Fibroblast of skin of left biceps (primary cell): ENCODE data around the gene CKS1B.

Experiments
- DNase-seq, 2 experiments: peaks; one replicate each; pipeline ENCODE4 v3.0.0-alpha.2; 2013; ENCODE audit warnings: low read depth in 2 of 2

Gene CKS1B

DNA sequence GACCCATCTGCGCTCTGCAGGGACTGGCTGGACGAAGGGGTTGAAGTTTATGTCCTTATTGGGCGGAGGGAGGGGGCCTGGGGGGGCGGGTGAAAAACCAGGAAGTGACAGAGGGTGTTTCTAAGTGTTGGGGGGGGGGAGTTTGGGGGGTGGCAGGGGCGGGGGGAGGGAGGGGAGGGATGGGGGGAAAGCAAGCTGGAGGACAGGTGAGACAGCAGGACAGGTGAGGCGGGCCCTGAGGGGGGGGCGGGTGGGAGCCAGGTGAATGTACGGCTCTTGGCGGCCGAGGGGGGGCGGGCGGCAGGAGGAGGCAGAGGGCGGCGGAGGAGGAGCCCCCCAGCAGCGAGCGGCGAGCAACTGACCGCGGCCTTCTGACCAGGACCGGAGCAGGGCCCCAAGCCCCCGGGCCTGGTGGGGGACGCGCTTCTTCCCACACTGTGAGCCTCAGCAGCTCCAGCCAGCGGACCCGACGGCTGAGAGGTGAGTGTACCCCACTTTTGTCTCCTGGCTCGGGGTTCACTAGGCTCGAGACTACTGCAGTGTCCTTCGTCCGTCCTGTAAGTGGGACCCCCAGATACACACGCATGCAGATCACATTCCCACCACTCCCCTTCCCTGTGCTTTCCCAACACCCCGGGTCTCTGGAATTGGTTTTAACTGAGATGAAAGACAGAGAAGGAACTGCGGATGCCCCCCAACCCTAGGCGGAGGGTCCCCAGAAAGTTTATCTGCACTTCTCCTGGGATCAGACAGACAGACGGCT, 28.2 kb downstream of the CKS1B start, which contains the start of gene ZBTB7B:
ZBTB7B (plus strand) TSS at position 339 of the 763 bp plus-strand sequence. CDS start 11,859 bp downstream, outside the sequence.
- DNase-seq, result no peak

DNA sequence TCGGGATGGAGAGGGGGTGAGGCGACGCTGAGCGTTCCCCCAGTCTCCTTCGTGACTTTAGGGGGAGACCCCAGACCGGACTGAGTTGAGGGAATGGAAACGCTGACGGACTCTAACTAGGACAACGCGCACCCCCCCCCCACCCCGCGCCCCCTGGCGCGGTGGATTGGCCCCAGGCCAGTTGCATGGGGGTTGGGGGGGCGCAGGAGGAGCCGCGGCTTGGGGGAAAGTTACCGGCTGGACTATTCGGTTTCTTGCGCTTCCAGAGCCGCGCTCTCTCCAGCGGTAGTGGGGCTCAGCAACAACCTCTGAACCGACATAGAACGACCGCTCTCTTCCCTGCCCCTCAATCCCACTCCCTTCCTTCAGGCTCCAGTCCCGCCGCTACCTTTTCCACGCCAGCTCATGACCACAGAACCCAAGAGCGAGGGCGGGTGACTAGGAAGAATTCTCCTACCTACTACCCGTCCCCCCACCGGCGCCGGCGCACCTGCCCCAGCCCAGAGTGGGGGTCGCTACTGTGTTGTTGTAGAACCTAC, 28.8 kb downstream of the CKS1B start:
- no peak for DNase-seq

DNA sequence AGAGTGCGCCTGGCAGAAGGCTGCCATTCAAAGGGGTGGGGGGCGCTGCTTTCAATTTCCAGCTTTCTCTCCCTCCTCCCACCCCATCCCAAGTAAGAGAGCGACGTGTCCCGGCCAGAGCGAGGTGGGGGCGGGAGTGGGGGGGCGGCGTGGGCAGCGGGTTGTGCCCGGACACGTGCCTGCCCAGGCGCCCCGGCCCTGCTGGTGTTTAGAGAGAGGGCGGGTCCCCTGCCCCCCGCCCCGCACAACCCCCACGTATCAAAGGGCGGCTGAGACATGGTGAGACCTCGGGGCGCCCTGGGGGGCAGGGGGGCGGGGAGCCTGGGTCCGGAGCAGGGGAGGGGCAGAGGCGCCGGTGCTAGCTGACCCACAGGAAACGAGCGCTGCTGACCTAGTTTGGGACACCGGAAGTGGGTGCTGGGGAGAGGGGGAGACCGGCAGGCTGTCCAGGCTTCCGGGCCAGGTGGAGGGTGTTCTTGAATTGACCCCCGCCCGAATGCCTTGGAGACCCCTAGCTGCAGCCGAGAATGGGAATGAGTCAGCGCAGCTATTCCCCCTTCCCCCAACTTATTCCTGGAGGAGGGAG, 29.4 kb downstream of the CKS1B start:
- no peak for DNase-seq

DNA sequence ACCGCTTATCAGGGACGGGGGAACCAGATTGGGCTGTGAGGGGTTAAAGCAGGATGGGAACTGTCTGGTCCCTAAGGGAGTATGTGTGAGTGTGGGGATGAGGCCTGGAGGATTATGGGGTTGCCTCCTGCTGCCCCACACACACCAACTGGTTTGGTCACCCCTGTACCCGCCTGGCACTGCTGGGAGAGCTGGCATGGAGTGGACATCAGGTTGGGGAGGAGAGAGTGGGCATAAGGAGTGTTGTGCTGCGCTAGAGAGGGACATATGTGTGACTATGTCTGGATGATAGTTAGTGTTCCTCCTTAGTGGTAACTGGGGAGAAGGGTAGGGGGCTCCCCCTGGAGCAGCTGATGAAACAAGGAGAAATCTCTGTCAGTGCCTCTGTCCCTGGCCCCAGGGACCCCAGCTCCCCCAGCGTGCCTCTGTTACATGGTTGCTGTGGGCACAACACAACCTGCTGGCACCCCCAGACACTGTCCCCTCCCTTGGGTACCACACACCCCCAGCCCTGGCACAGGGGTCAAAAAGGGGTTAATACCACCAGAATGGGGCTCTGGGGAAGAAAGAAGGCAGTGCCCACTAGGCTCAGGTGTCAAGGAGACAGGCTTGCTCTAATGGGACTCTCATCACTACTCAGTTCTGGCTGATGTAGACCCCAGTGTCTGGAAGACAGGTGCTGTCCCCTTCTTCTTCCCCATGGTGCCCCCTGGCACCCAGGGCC, 30.0 kb downstream of the CKS1B start:
- no peak for DNase-seq

DNA sequence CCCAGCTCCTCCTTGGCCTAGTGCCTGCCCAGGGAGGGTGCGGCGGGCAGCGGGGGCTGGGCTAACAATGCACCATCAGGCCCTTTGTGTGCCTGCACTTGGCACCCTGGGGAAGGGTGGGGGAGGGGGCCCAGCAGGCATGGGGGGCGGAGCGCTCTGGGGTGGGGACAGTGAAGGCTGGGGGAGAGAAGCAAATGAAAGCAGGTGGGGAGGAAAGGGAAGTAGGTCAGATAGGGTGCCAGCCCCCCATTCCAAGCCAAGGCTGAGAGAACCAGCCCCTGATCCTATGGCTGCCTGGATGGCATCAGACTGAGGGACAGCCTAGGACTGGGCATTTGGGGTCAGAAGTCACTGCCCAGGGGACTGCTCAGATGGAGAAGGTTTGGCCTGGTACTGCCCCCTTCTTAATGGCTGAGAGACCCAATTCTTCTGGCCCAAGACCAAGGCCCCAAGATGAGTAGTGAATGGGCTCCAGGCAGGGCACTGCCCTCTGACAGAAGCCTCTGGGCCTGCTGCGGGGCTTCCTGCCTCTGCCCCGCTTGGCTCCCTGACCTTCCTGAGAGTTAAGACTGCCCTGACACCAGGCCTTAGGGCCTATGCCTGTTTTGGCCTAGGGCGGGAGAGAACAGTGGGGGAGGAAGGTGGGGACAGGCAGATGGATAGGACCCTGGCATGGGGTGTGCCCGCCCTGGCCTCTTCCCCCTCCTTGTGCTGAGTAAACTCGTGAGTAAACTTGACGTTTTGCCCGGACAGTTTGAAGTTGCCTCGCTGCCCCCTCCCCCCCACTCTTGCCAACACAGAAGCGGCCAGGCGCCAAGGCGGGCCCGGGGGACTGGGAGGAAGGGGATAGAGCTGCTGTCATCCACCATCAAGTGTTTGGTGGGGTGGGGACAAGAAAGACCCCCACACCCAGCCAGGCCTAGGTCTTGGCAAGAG, 30.9 kb downstream of the CKS1B start:
- DNase-seq, result no peak

DNA sequence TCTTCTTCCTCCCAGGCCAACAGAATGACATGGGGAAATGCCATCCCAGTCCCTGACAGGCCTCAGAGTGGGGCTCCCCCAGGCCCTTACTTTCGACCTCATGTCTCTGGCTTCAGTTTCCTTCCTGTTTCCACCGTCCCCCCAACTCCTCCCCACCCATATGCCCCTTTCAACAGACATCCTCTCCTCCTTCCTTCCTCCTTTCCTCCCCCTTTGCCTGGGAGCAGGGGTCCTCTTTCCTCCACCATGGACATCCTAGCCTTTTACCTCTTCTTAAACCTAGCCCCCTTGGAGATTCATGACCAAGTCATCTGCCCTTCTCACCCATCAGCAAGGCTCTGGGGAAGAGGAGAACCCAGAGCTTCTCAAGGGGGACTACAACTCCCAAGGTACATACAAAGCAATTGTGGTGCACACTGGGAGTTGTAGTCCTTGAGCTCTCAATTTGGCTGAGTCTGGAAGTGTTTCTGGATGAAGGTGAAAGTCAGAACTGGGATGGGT, 32.2 kb downstream of the CKS1B start:
- no peak for DNase-seq

DNA sequence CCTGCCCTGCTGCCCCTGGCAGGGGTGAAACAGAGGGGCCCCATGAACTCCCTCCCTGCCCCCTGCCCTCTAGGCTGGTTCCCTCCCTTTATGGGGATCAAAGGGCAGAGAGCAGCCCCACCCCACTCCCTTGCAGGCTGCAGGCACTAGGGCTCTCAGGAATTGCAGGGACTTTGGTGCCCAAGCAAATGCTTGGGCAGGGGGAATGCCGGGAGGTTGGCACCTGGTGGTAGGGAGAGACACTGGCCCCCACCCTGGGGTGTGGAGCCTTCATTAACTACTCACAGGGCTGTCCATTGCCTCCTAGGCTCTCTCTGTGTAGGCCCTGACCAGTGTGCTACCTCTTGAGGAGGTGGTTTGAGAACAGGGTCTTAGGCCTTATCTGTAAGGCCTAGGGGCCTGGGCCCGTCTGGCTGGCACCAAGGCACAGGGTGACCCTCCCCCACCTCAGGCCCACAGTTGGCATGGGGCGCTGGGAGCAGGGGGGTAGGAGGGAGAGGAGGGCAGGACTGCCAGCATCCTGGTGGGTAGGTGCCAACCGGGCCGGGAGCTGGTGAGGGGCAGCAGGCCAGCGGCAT, 32.9 kb downstream of the CKS1B start:
- DNase-seq, result no peak

DNA sequence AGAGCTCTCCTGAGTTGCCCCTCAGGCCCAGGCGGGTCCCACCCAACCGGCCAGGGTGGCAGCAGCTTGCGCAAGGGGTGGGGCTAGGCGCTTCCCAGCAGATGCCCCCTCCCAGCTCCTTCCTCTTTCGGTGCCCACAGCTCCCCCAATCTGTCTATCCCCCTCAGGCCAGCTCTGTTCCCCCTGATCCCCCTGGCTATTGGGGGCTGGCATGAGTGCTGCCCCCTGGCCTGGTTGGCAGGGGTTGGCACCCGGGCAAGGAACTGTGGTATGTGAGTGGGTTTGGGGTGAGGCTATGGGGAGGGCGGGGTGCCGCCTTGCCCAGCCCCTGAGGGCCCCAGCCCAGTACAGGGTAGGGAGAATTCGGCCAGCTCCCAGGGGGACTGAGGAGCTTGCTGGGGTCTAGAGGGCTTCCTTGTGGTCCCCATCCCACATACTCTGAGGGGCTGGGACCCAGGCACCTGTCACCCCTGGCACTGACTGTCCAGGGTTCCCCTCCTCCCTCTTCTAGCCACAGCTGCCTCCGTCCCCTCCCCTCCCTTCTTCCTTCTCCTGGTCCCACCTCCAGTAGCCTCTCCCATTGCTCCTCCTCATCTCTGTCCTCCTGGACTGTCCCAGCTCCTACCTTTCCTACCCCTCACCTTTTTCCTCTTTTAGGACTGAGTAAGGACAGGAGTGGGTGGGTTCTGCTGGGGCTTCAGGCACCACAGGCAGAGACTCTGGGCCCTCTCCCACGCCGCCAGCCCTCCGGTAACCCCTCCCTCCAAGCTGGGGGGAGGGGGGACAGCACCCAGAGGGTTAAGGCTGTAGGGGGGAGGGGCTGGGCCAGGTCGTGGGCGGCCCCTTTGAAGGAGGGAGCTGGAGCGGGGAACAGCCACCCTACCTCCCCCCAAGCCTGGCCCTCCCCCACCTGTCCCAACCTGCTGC, 33.8 kb downstream of the CKS1B start:
- DNase-seq, result no peak

DNA sequence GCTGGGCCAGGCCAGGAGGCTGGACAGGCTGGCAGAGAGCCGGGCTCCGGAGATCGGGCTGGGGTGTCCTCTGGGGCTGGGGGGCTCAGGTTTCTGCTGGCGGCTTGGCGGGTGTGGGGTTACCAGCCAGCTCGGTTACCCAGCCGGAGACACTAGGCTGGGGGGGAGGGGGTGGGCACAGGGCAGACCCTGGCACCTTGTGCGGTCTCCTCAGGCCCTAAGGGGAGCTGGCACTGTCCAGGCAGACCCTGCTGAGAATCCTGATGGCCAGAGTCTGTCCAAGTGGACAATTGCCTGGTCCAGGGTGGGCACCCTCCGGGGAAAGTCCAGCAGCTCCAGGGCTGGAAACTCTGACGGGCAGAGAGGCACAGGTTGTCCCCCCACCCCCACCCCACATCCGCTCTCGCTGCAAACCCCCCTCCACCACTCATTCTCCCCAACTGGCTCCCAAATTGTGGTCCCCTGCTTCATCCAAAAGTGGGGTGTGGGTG, 34.8 kb downstream of the CKS1B start:
- no peak for DNase-seq

DNA sequence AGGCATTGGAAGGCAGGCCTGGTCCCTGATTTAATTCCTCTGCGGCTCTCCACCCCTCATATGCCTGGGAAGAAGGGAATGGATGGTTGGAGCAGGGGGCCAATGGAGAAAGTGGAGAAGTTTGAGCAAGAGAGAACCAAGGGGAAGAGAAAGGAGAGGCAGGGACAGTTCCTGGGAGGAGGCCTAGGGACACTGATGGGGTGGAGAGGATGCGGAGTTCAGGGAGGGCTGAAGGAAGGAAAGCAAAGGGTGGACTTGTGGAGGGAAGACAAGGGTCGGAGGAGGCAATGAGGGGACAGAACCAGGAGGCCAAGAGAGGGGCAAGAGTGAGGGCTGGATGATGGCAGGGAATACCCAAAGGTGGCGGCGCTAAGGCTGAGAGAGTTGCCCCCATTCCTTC, 35.3 kb downstream of the CKS1B start:
- DNase-seq, result no peak

DNA sequence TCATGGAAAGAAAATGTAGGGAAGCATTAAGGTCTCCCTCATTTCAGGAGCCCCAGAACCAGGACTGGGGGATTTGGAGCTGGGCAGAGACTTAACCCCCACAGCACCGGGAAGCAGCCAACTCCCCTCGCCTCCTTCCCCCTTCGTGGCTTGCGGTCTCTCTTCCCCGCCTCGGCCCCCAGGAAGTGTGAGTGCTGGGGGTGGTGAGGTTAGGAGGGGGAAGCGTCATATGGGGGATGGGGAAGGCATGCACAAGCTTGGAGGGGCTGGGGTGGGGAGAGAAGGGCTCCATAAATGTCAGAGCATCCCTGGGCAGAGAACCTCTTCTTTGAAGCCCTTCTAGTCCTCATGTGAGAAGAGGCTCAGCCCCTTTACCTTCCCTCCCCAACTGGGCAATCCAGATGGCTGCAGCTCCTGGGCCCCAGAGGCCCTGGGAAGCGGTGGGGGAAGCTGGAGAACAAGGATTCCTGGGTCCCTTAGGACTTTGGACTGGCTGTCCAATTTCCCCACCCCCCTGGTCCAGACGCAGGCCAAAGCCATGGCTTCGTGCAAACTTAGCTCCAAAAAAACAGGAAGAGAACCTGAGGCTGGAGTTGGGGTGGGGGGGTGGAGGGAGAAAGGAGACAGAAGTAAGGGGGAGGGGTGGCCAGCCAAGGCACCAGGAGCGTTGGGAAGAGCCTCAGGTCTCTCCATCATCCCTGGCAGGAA, 35.9 kb downstream of the CKS1B start:
- no peak for DNase-seq

DNA sequence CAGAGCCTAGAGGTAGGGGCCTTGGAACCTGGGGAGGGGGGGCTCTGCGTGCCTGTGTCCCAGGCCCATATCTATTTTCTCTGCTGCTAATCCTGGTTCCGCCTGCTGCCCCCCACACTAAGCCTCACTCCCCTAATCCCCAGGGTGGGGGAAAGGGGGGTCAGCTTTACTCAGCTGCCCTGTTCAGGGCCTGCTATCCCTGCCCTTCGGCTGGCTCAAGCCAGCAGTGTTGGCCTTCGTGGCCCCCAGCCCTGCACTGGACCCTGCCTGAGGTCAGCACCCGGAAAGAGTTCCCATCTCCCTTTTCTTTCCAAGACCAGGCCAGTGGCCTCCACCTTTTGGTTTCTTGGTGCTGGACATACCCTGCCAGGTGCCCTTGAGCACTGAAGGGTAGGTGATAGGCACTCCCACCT, 36.5 kb downstream of the CKS1B start:
- no peak for DNase-seq

DNA sequence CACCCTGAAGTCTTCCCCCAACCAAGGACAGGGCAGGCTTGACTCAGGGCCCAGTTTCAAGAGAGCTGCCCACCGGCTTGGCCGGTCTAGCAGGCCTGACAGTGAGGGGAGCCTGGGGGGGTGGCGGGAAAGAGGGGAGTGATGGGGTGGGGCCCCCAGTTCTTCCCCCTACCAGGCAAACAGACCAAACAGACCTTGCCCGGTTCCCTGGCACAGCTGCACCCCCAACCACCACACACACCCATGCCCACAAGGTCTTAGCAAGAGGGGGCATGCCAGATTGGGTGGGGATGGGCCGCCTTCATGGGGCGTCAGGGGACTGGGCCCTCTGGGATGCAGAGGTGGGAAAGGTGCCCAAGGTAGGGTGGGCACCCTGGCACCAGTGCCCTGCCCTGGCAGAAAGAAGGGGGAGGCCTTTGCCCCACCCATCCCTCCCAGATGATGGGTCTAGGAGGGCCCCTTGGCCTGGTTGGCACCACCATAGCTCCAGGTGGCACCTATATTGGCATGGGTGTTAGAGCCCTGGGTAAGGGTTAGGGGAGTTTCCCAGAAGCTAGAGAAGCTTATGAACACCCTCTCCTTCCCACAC, 37.0 kb downstream of the CKS1B start:
- DNase-seq, result no peak

DNA sequence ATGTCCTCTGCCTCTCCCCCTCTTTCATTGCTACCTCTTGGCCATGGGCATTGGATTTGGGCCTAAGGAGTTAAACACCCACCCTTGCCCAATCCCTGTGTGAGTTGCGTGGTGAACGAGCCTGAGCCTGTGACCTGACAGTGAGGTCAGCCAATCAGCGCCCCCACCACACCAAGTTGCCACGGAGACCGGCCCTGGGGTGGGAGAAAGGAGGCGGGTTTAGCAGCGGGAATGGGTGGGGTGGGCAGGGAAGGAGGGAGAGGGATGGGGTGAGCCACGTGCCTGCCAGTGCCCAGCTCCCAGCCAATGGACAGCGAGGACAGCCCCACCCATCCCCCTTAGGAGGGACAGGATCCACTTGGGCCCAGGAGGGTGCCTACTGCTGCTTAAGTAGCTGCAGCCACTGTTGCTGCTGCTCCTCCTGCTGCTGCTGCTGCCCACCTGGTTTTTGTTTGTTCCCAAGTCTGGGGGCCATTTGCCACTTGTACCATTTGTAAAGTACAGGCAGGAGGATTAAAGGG, 37.6 kb downstream of the CKS1B start:
- DNase-seq, result no peak

DNA sequence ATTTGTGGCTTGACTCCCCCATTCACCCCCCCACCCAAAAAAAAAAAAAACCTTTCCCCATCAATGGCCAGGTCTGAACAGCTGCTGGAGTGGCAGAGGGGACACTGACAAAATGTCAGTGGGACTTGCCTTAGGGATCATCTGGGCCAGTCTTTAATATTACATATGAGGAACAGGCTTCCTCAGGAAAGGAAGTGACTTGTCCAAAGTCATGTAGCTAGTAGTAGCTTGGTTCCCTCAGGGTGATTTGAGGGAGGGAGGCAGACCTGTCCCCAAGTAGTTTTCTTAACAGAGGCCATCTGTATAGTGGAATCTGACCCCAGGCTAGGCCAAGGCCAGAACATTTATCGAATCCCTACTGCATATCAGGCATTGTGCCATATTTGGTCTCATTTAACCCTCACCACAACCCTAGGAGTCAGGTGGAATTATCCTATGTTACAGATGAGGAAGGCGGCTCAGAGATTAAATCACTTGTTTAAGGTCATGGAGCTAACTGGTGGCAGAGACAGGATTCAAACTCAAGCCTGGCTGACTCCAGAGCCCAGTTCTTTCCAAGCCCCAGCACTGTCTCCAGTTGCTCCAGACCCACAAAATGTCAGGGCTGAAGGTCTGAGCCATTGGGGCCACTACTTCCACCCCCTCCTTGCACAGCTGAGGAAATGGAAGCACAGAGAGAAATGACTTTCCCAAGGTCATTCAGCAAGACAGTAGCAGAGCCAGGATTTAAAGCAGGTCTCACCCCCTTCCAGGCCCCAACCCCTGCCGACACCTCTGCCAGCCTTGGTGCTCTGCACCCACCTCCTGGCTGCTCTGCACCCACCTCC, 38.5 kb downstream of the CKS1B start:
- no peak for DNase-seq

DNA sequence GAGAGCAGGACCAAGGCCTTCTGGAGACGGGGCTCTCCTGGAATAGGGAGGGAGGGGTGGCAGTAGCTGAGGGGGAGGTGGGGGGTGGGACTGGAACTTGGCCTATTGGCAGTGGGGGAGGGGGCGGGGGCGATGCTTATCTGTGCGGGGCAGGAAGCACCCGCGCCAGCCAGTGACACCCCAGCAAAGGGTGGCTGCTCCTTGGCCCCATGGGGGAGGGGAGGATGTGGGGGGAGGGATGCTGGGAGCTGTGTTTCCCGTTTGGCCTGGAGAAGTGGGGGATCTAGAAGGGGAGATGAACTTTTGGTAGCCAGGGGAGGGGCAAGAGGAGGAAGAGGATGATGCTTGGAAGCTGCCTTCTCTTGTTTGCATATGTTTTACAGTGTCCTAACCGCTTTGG, 39.2 kb downstream of the CKS1B start:
- no peak for DNase-seq

DNA sequence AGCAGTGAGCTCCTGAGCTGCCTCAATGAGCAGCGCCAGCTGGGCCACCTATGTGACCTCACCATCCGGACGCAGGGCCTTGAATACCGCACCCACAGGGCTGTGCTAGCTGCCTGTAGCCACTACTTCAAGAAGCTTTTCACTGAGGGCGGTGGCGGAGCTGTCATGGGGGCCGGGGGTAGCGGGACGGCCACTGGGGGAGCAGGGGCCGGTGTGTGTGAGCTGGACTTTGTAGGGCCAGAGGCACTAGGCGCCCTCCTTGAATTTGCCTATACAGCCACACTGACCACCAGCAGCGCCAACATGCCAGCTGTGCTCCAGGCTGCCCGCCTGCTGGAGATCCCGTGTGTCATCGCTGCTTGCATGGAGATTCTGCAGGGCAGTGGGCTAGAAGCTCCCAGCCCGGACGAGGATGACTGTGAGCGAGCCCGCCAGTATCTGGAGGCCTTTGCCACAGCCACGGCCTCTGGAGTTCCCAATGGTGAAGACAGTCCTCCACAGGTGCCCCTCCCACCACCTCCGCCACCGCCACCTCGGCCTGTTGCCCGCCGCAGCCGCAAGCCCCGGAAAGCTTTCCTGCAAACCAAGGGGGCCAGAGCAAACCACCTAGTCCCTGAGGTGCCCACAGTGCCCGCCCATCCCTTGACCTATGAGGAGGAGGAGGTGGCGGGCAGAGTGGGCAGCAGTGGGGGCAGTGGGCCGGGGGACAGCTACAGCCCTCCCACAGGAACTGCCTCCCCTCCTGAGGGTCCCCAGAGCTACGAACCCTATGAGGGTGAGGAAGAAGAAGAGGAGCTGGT, 40.4 kb downstream of the CKS1B start:
- no peak for DNase-seq
